Sciatic nerve (tissue), 2 donors: ENCODE measurements around the gene TAF8. TPM values are rescaled to one million over a fixed set of nuclear protein-coding genes. Genes with fewer than 3 reads are reported as not detected.
A peak's percentile ranks its signal among the peaks of the same experiment; 100 is the strongest.

Experiments
- ATAC-seq: fragments of 200-7000 bp; cut with Tn5 transposase; one replicate; pipeline ENCODE4 v1.9.1; 2020; ENCODE audit warnings: mild to moderate bottlenecking, moderate library complexity
- DNase-seq: peaks from one replicate; pipeline ENCODE4 v3.0.0-alpha.2; 2020; ENCODE audit warnings: low spot score
- intact Hi-C: fragments of 100-400 bp; cut with DNase I; formaldehyde crosslinking; loops from one replicate; pipeline ENCODE4 v1.14.2; 2022
- total RNA-seq: library from RNA; stranded (reverse); fragmentation: NEBNext Ultra II Directional; extraction: Animal tissue kit (Norgen Biotek cat#: 25700); gene quantifications from one replicate; pipeline ENCODE4 v1.2.1, GENCODE V29; 2021
- donor health status: DM: no; HTN: no; CAD: no.
- donor health status: DM: no; HTN: no; CAD: no.

The TAF8 gene
- total RNA-seq, 1 donor from 2014 or later: 28.6 TPM

- intact Hi-C loops: no loop called here
- no peak for DNase-seq
- ATAC-seq: no peak
Observed at GRCh38 chr6:42088101-42088591, 37.8 kb downstream of the TAF8 start.

DNA sequence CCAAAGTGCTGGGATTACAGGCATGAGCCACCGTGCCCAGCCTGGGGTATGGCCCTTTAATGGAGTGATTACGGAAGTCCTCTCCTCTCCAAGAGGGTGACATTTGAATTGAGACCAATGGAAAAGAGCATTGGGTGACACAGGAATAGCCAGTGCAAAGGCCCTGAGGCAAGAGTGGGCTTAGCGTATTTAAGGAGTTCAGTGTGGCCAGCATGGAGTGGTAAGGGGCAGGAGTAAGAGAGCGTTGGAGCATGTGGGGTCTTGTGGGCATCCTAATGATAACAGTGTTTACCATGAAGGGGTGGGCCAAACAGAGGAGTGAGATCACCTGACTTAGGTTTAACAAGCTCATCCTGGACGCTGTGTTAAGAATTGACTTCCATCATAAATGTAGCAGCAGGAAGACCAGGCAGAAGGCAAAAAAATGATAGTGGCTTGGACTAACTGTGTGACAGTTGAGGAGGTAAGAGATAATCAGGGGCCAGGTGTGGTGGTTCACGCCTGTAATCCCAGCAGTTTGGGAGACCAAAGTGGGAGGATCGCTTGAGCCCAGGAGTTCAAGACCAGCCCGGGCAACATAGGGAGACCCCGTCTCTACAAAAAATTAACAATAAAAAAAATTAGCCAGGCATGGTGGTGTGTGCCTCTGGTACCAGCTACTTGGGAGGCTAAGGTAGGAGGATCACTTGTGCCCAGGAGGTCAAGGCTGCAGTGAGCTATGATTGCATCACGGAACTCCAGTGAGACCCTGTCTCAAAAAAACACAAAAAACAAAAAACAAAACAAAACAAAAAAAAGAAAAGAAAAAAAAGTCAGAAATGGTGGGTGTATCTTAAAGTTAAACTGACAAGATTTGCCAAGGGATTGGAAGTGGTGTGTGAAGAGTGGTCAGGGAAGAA lies 40.7 kb downstream of the TAF8 start:
- intact Hi-C loops: no loop called here
- no peak for DNase-seq
- no peak for ATAC-seq

GRCh38 chr6:42091718-42092023 lies 41.3 kb downstream of the TAF8 start:
- intact Hi-C loops: no loop called here
- no peak for ATAC-seq
- DNase-seq: no peak

GRCh38 chr6:42093582-42094329 lies 43.4 kb downstream of the TAF8 start:
- DNase-seq: no peak
- ATAC-seq: no peak
- intact Hi-C loops: no loop called here

GRCh38 chr6:42095094-42095493 lies 44.8 kb downstream of the TAF8 start:
- ATAC-seq (no peak), DNase-seq (no peak)
- intact Hi-C loops: no loop called here

DNA sequence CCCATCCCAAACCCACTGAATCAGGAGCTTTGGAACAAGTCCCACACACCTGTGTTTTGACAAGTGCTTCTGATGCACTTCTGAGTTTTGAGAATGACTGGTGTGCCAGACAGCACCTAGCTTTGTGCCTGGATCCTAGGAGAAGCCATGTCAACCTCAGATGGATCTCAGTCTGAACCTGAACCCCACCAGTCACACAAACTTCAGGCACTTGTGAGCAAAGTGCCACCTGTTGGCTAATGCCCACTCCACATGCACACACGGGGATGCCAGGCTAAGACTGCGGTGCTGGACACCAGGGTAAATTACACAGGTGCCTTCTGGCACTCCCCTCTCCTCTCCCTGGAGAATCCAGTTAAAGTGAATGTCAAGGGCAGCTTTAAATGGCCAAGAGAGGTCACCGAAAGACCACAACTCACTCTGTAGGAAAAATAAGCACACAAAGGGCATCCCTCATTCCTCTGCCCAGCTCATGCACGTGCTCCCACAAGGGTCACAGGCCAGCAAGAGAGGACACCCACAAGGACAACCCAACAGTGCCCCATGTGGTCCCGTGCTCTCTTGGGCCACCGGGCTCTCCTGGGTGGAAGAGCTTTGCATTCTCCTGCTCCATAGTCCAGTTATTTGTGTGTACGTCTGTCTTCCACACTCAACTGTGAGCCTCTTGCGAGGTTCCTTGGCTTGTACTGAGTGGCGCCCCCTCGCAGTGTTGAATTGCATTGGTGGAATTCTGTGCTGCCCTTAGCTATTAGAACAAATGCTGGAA lies 45.6 kb downstream of the TAF8 start:
- ATAC-seq: no peak
- DNase-seq: no peak
- intact Hi-C loops: no loop called here

DNA sequence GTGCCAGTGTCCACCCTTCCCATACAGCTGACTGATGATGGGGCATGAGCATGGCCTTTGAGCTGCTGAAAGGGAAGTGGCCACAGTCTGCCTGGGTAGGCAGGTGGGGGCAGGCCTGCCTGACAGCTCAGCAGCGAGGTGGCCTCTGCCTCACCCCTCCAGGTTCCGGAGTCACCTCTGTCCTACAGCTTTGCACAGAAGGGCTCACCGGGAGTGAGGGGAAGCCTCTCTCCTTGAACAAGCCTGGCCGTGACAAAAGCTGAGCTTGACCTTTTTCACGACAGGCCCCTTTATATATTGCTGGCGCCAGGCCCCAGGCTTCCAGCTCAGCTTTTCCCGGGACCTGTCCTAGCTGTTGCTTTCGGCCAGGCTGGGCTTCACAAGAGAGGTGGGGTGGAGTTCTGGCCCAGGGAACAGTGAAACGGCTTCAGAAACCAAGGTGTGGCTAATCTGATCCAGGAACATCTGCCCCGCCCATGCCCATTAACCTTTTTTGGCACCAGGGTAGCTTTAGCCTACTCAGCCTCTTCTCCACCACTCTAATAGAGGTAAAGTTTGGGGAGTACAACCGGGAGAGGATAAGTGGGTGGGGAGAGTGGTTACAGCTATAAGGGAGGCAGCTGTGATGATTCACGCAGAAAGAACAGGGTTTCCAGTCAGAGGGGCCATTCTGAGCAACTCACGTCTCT lies 49.2 kb downstream of the TAF8 start:
- DNase-seq (no peak), ATAC-seq (peak; percentile 12)
- intact Hi-C loops: loop anchor here (2.0 kb wide), 1 partner anchor 37 kb away; no protein-coding TSS in a partner anchor

- DNase-seq: no peak
- intact Hi-C loops: loop anchor here (2.0 kb wide), 1 partner anchor 37 kb away; no protein-coding TSS in a partner anchor
- peak; percentile 39 for ATAC-seq
Observed at GRCh38 chr6:42100029-42100901, 49.9 kb downstream of the TAF8 start.

DNA sequence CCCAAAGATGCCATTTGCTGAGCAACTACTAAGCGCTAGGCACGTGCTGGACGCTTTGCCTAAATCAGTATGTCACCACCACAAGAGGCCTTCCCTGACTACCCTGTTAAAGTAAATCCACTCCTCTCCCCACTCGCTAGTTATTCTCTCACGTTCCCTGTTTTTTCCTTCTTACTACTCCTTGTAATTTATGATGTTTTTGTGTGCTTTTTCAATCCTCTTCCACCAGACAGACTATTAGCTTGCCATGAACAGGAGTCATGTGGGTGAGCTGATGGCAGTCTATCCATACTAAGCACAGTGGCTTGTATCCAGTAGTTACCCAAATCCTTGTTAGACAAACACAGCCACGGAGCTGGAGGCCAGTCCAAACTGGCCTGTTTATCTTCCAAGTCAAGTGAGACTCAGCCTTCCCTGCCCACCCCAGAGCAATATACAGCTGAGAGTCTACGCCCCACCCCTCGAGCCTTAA lies 50.9 kb downstream of the TAF8 start:
- intact Hi-C loops: loop anchor here (2.0 kb wide), 1 partner anchor 36 kb away; no protein-coding TSS in a partner anchor
- no peak for DNase-seq
- no peak for ATAC-seq

- ATAC-seq (no peak), DNase-seq (no peak)
- intact Hi-C loops: no loop called here
Observed at GRCh38 chr6:42103216-42103615, 52.9 kb downstream of the TAF8 start.

DNA sequence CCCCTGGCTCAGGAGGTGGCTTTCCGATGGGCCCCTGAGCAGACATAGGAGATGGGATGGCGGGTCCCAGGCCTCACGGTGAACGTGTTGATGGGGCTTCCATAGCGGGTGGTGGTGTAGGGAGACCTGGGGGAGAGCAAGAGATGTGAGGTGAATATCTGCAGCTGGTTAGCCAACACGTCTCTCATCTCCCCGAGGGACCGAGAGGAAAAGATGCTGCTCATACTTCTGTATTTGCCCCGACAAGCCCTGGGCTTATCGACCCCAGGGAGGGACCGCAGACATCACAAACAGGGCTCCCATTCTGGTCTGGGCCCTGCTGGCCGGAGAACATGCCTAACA lies 53.4 kb downstream of the TAF8 start:
- DNase-seq (no peak), ATAC-seq (no peak)
- intact Hi-C loops: no loop called here

DNA sequence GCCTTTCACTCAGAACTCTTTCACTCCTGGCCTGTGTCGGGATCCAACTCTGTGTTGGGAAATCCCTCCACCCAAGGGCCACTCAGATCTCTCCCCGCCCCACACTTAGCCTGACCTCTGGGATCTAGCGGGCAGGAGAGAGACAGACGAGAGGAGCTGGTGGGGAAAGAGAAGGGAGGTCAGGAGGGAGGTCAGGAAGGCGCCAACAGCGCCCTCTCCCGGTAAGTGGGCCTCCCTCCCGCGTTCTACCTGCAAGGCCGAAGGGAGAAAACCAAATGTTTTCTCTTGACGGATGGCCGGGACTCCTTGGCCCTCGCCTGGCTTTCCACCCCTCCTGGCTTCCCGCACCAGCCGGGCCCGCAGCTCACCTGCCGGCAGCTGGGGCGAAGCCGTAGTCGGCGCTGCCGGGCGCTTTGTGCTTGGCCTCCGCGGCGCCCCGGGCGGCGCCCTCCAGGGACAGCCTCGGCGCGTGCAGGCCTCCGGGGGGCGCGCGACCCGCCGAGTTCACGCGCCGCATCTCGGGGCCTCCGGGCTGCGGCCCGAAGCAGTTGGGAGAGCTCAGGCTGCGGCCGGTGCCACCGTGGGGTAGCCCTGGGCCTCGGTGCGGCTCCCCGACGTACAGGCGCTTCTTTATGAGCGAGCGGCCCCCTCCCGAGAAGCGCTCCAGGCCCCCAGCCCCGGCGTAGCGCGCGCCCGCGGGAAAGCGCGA lies 53.9 kb downstream of the TAF8 start:
- intact Hi-C loops: no loop called here
- ATAC-seq (peak; percentile 74), DNase-seq (peak; percentile 81)

GRCh38 chr6:42104804-42105125 lies 54.4 kb downstream of the TAF8 start:
- DNase-seq (no peak), ATAC-seq (no peak)
- intact Hi-C loops: no loop called here

GRCh38 chr6:42105156-42105648 lies 54.9 kb downstream of the TAF8 start:
- intact Hi-C loops: no loop called here
- ATAC-seq: no peak
- DNase-seq: no peak

DNA sequence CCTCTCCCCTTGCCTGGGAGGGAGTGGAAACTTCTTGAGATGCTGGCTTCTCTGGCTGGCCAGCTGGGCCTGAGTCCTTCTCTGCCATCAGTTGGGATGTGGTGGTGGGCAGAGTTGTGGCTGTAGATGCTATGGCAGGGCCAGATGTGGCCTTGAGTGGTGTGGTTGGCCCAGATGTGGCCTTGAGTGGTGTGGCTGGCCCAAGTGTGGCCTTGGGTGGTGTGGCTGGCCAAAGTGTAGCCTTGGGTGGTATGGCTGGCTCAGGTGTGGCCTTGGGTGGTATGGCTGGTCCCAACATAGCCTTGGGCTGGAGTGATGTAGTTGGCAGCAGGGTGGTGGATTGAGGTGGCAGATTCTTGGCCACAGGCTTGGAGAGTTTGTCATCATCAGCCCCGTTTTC lies 55.4 kb downstream of the TAF8 start:
- ATAC-seq: no peak
- intact Hi-C loops: no loop called here
- no peak for DNase-seq

- DNase-seq: no peak
- ATAC-seq: no peak
- intact Hi-C loops: no loop called here
Observed at GRCh38 chr6:42106112-42107023, 56.0 kb downstream of the TAF8 start.
